ENCODE data around the gene CYP4Z1. TPM values are rescaled to one million over a fixed set of nuclear protein-coding genes. Genes with fewer than 3 reads are reported as not detected.
"Not testable (repeated sequence)": the region's sequence is repeated elsewhere in the genome, so short reads cannot be mapped to it uniquely, and the experiment has no call there.

Gene CYP4Z1, protein sequence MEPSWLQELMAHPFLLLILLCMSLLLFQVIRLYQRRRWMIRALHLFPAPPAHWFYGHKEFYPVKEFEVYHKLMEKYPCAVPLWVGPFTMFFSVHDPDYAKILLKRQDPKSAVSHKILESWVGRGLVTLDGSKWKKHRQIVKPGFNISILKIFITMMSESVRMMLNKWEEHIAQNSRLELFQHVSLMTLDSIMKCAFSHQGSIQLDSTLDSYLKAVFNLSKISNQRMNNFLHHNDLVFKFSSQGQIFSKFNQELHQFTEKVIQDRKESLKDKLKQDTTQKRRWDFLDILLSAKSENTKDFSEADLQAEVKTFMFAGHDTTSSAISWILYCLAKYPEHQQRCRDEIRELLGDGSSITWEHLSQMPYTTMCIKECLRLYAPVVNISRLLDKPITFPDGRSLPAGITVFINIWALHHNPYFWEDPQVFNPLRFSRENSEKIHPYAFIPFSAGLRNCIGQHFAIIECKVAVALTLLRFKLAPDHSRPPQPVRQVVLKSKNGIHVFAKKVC
- polyA plus RNA-seq (ENCODE audit: insufficient read length in 4 of 4) = under 1 TPM; 0.24 to 0.66 (median 0.35) TPM

DNA sequence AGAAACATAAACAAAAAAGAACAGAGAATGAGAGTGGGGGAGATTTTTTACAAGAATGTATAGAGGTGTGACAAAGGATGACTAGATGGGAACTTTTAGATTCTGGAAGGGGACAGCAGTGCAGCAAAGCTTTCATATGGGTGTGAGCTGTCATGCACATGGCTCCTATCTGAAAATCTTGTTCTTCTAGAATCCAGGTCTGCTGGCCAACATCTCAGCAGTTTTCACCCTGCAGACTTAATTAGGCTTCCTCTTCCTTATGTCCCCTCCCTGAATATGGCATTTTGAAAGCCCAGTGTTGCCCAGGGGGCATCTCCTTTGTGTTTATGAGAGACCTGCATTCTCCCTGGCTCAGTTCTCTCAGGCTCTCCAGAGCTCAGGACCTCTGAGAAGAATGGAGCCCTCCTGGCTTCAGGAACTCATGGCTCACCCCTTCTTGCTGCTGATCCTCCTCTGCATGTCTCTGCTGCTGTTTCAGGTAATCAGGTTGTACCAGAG is at the start of gene CYP4Z1:
CYP4Z1 (plus strand) TSS at position 135 of the 498 bp plus-strand sequence; CDS start at position 395, 260 bp downstream.
- no peak for DNase-seq (ENCODE audit: low read depth in 4 of 4, low spot score in 2 of 4)

DNA sequence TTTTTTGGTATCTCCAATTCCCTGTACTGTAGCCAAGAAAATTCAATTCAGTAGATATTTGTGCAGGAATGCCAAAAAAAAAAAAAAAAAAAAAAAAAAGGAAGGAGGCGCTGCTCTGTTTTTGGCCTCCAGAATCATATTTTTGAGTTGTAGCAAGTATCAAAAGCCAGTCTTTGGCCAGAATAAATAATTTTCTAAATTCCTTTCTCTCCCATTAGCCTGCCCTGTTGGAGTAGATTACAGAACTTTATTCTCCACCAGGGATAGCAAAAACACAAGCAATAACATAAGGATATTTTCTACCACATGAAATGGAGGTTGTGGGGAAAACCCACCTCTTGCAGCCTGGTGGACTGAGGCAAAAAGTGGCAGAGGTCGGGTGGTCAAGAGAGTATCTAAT is 46.0 kb upstream of the CYP4Z1 start:
- DNase-seq (ENCODE audit: low read depth in 4 of 4, low spot score in 2 of 4) = no peak

- DNase-seq (ENCODE audit: low read depth in 4 of 4, low spot score in 2 of 4) = peak in 2 of 4 donors; percentile 14 to 28
Observed at GRCh38 chr1:47023268-47024140, 43.5 kb upstream of the CYP4Z1 start, which contains the start of gene CYP4X1. CYP4X1 (plus strand) TSS chr1:47023669; CDS start chr1:47023818, 149 bp downstream.

GRCh38 chr1:47024141-47024801 is 42.8 kb upstream of the CYP4Z1 start:
- DNase-seq (ENCODE audit: low read depth in 4 of 4, low spot score in 2 of 4) = no peak

DNA sequence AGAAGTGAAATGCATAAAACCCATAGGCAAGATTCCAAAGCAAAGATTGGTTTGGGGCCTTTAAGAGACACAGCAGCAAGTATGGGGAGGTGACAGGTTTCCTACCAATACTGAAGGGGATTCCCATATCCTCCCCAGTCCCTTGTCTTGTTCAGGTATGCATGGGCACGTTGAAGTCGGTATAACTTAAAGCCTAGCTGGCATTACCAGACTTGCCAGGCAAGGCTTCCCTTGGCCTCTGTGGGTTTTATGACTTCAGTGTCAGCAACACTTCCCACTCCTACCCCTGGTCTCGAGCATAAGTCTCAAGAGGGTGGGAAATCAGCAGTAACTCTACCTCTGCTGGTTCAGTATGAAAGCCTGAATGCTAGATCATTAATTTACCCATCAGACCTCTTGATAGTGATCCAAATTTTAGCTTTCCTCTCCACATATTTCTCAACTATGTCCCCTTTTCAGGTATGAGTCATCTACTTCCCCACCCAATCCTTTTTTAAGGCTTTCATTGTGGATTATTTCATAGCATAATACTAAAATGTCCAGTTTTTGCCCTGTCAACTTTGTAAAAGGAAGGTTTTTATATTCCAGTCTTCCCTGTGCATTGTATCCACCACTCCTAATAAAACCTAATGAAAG is 36.7 kb upstream of the CYP4Z1 start:
- no peak for DNase-seq (ENCODE audit: low read depth in 4 of 4, low spot score in 2 of 4)

- no peak for DNase-seq (ENCODE audit: low read depth in 4 of 4, low spot score in 2 of 4)
Observed at GRCh38 chr1:47031059-47031458, 36.0 kb upstream of the CYP4Z1 start.

- DNase-seq (ENCODE audit: low read depth in 4 of 4, low spot score in 2 of 4) = no peak
Observed at GRCh38 chr1:47031585-47031984, 35.4 kb upstream of the CYP4Z1 start.

DNA sequence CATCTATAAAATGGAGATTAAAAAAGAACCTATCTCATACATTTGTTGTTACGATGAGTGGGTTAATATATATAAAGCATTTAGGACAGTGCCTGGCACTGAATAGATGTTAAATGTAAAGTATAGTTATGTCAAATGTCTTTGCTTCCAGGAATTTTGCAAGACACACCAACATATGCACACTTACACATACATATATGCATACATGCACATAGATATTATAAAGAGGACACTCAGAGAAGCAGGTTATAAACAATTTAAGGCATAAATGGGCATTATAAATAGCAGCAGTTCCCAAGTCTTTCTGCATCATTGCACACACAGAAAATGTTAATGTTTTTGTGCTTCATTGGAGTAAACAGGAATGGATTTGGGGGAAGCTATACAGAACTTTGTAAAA is 30.3 kb upstream of the CYP4Z1 start:
- DNase-seq (ENCODE audit: low read depth in 4 of 4, low spot score in 2 of 4) = no peak

- no peak for DNase-seq (ENCODE audit: low read depth in 4 of 4, low spot score in 2 of 4)
Observed at GRCh38 chr1:47059376-47059775, 7.7 kb upstream of the CYP4Z1 start.

- not testable (repeated sequence) for DNase-seq (ENCODE audit: low read depth in 4 of 4, low spot score in 2 of 4)
Observed at GRCh38 chr1:47069080-47069479, 2.0 kb downstream of the CYP4Z1 start.

GRCh38 chr1:47069509-47069908 is 2.5 kb downstream of the CYP4Z1 start:
- DNase-seq (ENCODE audit: low read depth in 4 of 4, low spot score in 2 of 4) = not testable (repeated sequence)

DNA sequence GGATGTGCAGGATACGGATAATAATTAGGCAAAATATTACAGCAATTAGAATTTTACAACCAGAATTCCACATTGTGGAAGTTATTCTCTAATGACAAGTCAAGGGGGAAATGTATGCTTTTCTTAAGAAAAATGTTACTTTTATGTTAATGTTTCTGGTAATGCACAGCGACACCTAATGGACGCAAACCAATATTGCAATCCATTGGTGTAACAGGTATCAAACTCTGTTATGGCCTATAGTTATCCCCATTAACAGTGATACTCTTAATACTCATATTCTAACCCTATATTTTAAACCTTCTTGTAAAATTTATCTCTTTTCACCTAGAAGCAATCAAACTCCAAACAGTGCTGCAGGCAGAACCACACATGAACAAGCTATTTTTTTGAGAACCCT is 22.3 kb downstream of the CYP4Z1 start:
- DNase-seq (ENCODE audit: low read depth in 4 of 4, low spot score in 2 of 4) = peak in 1 of 4 donors; percentile 0

DNA sequence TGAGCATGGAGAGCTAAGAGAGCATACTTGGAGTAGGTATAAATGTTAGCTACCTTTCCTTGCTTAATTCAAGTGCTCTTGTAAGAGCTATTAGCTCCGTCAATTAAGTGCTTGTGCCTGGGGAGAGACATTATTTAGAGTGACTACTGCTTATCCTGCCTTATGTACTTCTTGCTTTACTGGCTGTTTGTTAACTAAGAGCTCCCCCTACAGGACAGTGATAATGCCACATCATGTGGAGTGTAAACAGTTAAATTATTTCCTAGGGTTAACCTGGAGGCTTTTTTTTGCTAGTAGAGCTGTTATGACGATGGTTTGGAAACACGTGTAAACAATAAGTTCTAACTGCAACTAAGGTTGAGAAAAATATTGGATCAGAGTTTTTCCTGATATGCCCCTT is 24.4 kb downstream of the CYP4Z1 start:
- not testable (repeated sequence) for DNase-seq (ENCODE audit: low read depth in 4 of 4, low spot score in 2 of 4)

GRCh38 chr1:47104816-47105215 is 37.8 kb downstream of the CYP4Z1 start:
- no peak for DNase-seq (ENCODE audit: low read depth in 4 of 4, low spot score in 2 of 4)

- no peak for DNase-seq (ENCODE audit: low read depth in 4 of 4, low spot score in 2 of 4)
Observed at GRCh38 chr1:47106792-47107191, 39.8 kb downstream of the CYP4Z1 start.

DNA sequence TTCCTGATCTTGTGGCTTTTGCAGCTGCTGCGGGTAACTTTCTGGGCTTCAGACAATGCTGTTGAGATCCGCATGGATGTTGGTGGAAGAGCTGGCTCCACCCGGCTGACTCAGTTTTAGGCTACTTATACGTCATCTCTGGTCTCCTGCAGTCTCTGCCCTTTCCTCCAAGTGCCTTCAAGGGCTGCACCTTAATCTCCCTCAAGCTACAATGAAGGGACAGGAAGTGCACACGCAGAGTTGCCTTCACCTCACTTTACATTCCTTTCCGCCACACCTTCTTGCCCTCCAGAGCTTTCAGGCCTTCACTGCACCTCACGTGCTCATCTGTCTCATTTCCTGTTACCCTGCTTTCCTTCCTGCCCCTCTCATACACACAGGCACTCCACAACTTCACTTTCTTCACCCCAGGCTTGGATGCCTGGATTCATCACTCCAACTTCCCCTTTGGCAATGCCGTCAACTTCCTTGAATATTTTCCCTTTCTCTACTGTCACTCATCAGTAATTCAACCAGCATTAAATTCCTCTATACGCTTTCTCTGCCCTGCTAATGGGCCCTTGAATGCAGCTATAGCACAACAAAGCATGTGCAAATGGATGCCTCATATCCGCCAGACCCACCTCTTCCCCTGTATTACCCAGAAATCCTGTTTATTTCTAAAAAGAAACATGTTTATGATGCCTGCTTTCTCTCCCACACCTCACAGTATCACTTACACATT is 41.0 kb downstream of the CYP4Z1 start:
- not testable (repeated sequence) for DNase-seq (ENCODE audit: low read depth in 4 of 4, low spot score in 2 of 4)

GRCh38 chr1:47109482-47109881 is 42.5 kb downstream of the CYP4Z1 start:
- not testable (repeated sequence) for DNase-seq (ENCODE audit: low read depth in 4 of 4, low spot score in 2 of 4)

DNA sequence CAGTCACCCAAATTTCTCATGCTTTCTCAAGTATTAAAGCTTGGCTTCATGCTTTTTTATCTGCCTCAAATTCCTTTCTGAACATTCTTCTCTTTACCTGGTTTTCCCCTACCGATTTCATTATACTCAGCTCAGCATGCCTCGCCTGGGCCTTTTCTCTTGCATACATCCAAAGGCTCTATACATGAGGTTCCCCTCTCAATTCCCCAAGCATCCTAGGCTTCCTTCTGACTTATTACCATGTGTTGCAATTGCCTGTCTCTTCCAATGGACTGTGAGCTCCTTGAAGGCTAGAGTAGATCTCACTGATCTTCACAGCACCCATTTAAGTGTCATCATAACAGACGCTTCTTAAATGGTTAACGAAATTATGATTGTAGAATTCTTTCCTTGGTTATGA is 46.1 kb downstream of the CYP4Z1 start:
- no peak for DNase-seq (ENCODE audit: low read depth in 4 of 4, low spot score in 2 of 4)

GRCh38 chr1:47121039-47121438 is 54.0 kb downstream of the CYP4Z1 start:
- DNase-seq (ENCODE audit: low read depth in 4 of 4, low spot score in 2 of 4) = not testable (repeated sequence)
